HG03571 (cell line): ENCODE data around the gene LUC7L.
A peak's percentile ranks its signal among the peaks of the same experiment; 100 is the strongest.
"Not testable (repeated sequence)": the region's sequence is repeated elsewhere in the genome, so short reads cannot be mapped to it uniquely, and the experiment has no call there.

Experiments
- ATAC-seq: cut with Tn5 transposase; IDR thresholded peaks from one replicate; pipeline ENCODE4 v1.9.1; 2021; ENCODE audit not compliant: unreplicated experiment

LUC7L gene

GRCh38 chr16:180681-181564 lies 48.3 kb downstream of the LUC7L start:
- peak; percentile 62 for ATAC-seq

- no peak for ATAC-seq
Measured at GRCh38 chr16:180101-180675, 49.1 kb downstream of the LUC7L start, which contains the start of gene HBQ1. HBQ1 (plus strand) TSS chr16:180459; CDS start chr16:180487, 28 bp downstream.

- ATAC-seq: no peak
Measured at GRCh38 chr16:179211-180092, 49.8 kb downstream of the LUC7L start.

GRCh38 chr16:178668-179015 lies 50.6 kb downstream of the LUC7L start:
- no peak for ATAC-seq

GRCh38 chr16:177981-178667 lies 51.1 kb downstream of the LUC7L start:
- ATAC-seq: no peak

GRCh38 chr16:177394-177822 lies 51.8 kb downstream of the LUC7L start:
- no peak for ATAC-seq

GRCh38 chr16:176477-177382 lies 52.5 kb downstream of the LUC7L start, which contains the start of gene HBA1:
HBA1 (plus strand) TSS chr16:176680; CDS start chr16:176717, 37 bp downstream.
- ATAC-seq: not testable (repeated sequence)

- ATAC-seq: not testable (repeated sequence)
Measured at GRCh38 chr16:176006-176405, 53.2 kb downstream of the LUC7L start.

GRCh38 chr16:175011-175949 lies 54.0 kb downstream of the LUC7L start:
- ATAC-seq: no peak

- not testable (repeated sequence) for ATAC-seq
Measured at GRCh38 chr16:173928-174769, 55.1 kb downstream of the LUC7L start.

GRCh38 chr16:173211-173854 lies 55.9 kb downstream of the LUC7L start:
- ATAC-seq: not testable (repeated sequence)

GRCh38 chr16:172374-172941 lies 56.8 kb downstream of the LUC7L start, which contains the start of gene HBA2:
HBA2 (plus strand) TSS chr16:172876; CDS start chr16:172913, 37 bp downstream.
- ATAC-seq: not testable (repeated sequence)

- ATAC-seq: no peak
Measured at GRCh38 chr16:170788-171187, 58.5 kb downstream of the LUC7L start.

GRCh38 chr16:170088-170507 lies 59.2 kb downstream of the LUC7L start:
- ATAC-seq: not testable (repeated sequence)

- no peak for ATAC-seq
Measured at GRCh38 chr16:169014-169413, 60.2 kb downstream of the LUC7L start.

- no peak for ATAC-seq
Measured at GRCh38 chr16:168424-168823, 60.8 kb downstream of the LUC7L start.
